ENCODE measurements around the gene TMEM205. TPM values are rescaled to one million over a fixed set of nuclear protein-coding genes. Genes with fewer than 3 reads are reported as not detected.
"Not testable (repeated sequence)": the region's sequence is repeated elsewhere in the genome, so short reads cannot be mapped to it uniquely, and the experiment has no call there.

TMEM205 gene
- total and polyA plus RNA-seq, 2 donors, result 63.8 to 144 TPM

DNA sequence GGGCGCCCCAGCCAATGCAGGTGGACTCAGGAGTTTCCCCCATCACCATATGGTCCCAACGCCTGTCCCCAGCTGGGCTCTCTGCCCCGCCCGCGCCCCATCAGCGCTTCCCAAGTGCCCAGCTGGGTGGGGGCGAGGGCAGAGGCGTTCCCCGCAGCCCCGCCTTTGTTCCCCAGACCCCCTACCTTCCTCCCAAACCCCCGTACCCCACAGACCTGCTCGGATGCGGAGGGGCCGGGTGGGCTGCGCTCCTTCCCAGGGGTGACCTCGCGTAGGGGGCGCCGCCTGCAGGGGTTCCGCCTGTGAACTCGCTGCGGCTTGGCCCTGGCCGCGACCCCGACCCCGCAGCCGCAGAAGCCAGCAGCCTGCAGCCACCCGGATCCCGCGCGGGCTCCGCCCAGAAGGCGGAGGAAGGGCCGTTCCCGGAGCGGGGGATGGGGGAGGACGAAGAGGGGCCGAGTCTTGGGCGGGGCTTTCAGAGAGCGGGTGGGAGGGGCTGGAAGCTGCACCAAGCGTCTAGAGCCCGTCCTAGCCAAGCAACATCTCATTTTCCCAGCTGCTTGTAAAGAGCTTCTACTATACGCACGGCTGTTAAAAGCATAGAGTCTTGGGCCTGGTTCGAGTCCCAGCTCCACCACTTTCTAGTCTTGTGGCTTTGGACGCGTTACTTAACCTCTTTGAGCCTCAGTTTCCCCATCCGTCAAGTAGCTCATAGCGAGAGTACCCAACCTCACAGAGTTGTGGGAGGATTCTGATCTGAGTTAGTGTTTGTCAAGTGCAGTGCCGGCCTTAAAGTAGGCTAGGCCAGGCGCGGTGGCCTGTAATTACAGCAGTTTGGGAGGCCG is 6.6 kb downstream of the TMEM205 start, which contains the start of gene RAB3D:
Gene RAB3D (minus strand): TSS at position 404 of the 845 bp plus-strand sequence. CDS start 2,258 bp downstream, outside the sequence.
- 6% methylated on average over 53 of the region's 53 CpGs for WGBS
- H3K4me1 ChIP-seq (ENCODE audit: insufficient read depth), result no peaks in the 10 kb centered on the region
- H3K4me3 ChIP-seq (ENCODE audit: low read depth, low read length), result peak within 1 kb of the TSS; percentile 89
- peaks cover 8% of the 10 kb centered on the region for H3K36me3 ChIP-seq (ENCODE audit: insufficient read depth)
- peak; percentile 75 for DNase-seq (ENCODE audit: extremely low spot score)
- H3K27ac ChIP-seq (ENCODE audit: low read depth), result peak within 1 kb of the TSS; percentile 54

DNA sequence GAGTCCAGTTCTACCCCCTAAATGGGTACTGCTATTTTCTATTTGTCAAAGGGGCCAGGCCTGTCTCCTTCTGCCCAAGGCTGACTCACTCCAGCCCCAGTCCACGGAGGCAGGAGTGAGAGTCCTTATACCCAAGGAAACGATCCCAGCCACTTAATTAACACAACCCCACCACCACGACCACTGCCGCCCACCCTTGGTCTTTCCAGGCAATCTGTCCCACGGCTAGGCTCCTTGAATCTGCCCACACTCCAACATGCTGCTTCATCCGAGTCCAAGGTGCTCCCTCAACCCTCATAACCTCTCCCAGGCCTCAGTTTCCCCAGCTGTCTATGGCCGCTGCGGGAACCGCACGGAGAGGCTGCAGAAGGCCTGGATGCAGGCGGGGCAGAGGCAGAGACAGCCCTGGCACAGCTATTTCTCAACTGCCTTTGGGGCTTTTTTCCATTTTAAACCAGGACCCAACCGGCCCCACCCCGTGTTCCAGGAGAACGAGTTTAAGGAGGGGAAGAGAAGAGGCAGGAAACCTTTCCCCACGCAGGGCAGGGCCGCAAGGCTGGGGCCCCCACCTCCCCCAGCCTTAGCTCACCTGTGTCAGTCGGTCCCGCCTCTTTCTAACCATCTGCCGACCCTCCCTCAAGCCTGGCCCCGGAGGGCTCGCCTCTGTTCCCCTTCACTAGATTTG is 7.4 kb downstream of the TMEM205 start:
- DNase-seq (ENCODE audit: extremely low spot score), result no peak
- WGBS, result 30% methylated on average over 21 of the region's 21 CpGs
- peak overlapping the region; percentile 89 for H3K4me3 ChIP-seq (ENCODE audit: low read depth, low read length)
- H3K36me3 ChIP-seq (ENCODE audit: insufficient read depth), result peaks cover 8% of the 10 kb centered on the region
- no peaks in the 10 kb centered on the region for H3K4me1 ChIP-seq (ENCODE audit: insufficient read depth)
- peak overlapping the region; percentile 54 for H3K27ac ChIP-seq (ENCODE audit: low read depth)

- no peak overlapping the region for H3K27ac ChIP-seq (ENCODE audit: low read depth)
- 91% methylated on average over 7 of the region's 7 CpGs for WGBS
- H3K4me3 ChIP-seq (ENCODE audit: low read depth, low read length), result no peak overlapping the region
- H3K4me1 ChIP-seq (ENCODE audit: insufficient read depth), result no peaks in the 10 kb centered on the region
- peaks cover 8% of the 10 kb centered on the region for H3K36me3 ChIP-seq (ENCODE audit: insufficient read depth)
- DNase-seq (ENCODE audit: extremely low spot score), result no peak
Measured at GRCh38 chr19:11338121-11338520, 7.9 kb downstream of the TMEM205 start.

DNA sequence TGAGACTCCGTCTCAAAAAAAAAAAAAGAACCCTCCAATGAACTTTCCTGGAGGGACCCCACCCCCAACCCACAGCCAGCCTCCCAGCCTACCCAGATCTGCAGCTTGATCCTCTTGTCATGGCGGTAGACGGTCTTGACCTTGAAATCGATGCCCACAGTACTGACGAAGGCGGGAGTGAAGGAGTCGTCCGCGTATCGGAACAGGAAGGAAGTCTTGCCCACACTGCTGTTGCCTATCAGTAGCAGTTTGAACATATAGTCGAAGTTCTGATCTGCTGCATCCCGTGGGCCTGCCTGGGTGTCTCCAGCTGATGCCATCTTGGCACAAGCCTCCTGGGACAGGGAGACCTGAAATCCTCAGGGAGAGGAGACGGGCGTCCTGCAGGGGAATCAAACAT is 9.0 kb downstream of the TMEM205 start:
- Histone ChIP-seq H3K4me3 (ENCODE audit: low read depth, low read length) (no peak overlapping the region), H3K36me3 (ENCODE audit: insufficient read depth) (peaks cover 8% of the 10 kb centered on the region), H3K27ac (ENCODE audit: low read depth) (no peak overlapping the region), H3K4me1 (ENCODE audit: insufficient read depth) (no peaks in the 10 kb centered on the region)
- DNase-seq (ENCODE audit: extremely low spot score), result no peak
- 85% methylated on average over 14 of the region's 14 CpGs for WGBS

DNA sequence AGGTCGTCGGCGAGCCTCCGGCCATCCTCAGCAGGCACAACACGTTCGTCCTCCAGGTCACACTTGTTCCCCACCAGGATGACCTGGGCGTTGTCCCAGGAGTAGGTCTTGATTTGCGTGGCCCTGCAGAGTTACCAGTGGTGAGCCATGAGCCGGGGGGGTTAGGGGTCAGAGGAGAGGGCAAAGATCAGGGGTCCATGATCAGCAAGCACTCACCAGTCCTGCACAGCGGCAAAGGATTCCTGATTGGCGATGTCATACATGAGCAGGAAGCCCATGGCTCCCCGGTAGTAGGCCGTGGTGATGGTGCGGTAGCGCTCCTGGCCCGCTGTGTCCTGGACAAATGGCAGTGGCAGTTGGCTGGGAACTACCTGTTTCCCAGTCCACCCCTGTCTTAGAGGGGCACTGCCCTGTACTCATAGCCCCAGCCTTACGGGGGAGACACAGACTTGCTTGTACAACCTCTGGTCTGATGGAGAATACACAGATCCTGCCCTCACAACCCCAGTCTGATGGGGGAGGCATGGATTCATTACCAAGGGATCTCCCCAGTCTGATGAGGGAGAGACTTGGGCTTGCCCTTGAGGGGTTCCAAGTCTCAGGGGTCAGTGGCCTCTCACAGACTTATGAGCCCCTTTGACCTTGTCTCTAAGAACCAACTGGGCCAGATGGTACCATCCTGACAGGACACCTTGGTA is 10.5 kb downstream of the TMEM205 start:
- H3K4me1 ChIP-seq (ENCODE audit: insufficient read depth), result no peaks in the 10 kb centered on the region
- no peak overlapping the region for H3K4me3 ChIP-seq (ENCODE audit: low read depth, low read length)
- no peak for DNase-seq (ENCODE audit: extremely low spot score)
- peaks cover 8% of the 10 kb centered on the region for H3K36me3 ChIP-seq (ENCODE audit: insufficient read depth)
- H3K27ac ChIP-seq (ENCODE audit: low read depth), result no peak overlapping the region
- WGBS, result 96% methylated on average over 17 of the region's 17 CpGs

- 85% methylated on average over 9 of the region's 9 CpGs for WGBS
Measured at GRCh38 chr19:11333838-11334237, 12.2 kb downstream of the TMEM205 start.

DNA sequence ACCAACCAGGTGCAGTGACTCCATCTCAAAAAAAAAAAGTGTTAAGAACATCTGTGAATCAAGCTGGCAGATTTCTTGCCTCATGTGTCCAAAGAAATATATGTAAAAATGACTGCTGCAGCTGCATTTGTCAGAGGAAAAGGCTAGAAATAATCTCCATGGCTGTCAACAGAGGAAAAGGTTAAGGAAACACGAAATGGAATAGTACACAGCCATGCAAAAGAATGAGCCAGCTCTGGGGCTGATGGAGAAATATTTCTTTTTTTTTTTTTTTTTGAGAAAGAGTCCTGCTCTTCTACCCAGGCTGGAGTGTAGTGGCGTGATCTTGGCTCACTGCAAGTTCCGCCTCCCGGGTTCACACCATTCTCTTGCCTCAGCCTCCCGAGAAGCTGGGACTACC is 13.2 kb downstream of the TMEM205 start:
- peaks cover 8% of the 10 kb centered on the region for H3K36me3 ChIP-seq (ENCODE audit: insufficient read depth)

More at GRCh38 chr19:11333838-11334237, 12.2 kb downstream of the TMEM205 start:
- not testable (repeated sequence) for H3K4me3 ChIP-seq (ENCODE audit: low read depth, low read length); DNase-seq (ENCODE audit: extremely low spot score); H3K4me1 ChIP-seq (ENCODE audit: insufficient read depth); H3K36me3 ChIP-seq (ENCODE audit: insufficient read depth); H3K27ac ChIP-seq (ENCODE audit: low read depth)

DNA sequence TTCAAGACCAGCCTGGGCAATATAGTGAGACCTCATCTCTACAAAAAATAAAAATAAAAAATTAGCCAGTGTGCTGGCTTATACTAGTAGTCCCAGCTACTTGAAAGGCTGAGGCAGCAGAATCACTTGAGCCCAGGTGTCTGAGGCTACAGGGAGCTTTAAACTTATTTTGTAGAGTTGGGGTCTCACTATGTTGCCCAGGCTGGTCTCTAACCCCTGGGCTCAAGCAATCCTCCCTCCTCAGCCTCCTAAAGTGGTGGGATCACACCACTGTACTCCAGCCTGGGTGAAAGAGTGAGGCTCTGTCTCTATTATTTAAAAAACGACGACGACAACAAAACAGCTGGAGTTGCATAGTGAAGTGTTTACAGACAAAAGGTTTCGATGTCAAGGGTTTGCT is 14.6 kb downstream of the TMEM205 start:
- no peak overlapping the region for H3K27ac ChIP-seq (ENCODE audit: low read depth)
- no peaks in the 10 kb centered on the region for H3K4me1 ChIP-seq (ENCODE audit: insufficient read depth)
- peaks cover 8% of the 10 kb centered on the region for H3K36me3 ChIP-seq (ENCODE audit: insufficient read depth)
- WGBS, result 75% methylated on average over 4 of the region's 4 CpGs
- DNase-seq (ENCODE audit: extremely low spot score), result no peak
- no peak overlapping the region for H3K4me3 ChIP-seq (ENCODE audit: low read depth, low read length)

More for the DNA sequence above, 13.2 kb downstream of the TMEM205 start:
- Histone ChIP-seq H3K27ac (ENCODE audit: low read depth) (no peak overlapping the region), H3K4me1 (ENCODE audit: insufficient read depth) (no peaks in the 10 kb centered on the region), H3K4me3 (ENCODE audit: low read depth, low read length) (no peak overlapping the region)
- WGBS, result 94% methylated on average over 5 of the region's 5 CpGs
- DNase-seq (ENCODE audit: extremely low spot score), result no peak

DNA sequence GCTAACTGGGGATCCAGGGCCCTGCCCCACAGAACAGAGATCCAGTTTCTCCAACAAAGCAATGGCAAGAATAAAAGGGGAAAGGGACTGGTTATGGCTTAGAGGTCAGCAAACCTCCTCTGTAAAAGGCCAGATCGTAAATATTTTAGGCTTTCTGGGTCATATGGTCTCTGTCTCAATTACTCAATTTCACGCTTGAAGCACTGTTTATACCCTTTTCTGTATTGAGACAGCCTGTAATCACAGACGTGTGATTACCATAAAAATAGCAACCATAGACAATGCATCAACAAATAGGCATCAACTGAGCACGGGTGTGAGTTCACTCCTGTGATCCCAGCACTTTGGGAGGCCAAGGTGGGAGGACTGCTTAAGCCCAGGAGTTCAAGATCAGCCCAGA is 15.9 kb downstream of the TMEM205 start:
- no peaks in the 10 kb centered on the region for H3K4me1 ChIP-seq (ENCODE audit: insufficient read depth)
- 60% methylated on average over 4 of the region's 4 CpGs for WGBS
- H3K4me3 ChIP-seq (ENCODE audit: low read depth, low read length), result no peak overlapping the region
- no peak for DNase-seq (ENCODE audit: extremely low spot score)
- peaks cover under 1% of the 10 kb centered on the region for H3K36me3 ChIP-seq (ENCODE audit: insufficient read depth)
- no peak overlapping the region for H3K27ac ChIP-seq (ENCODE audit: low read depth)

- H3K4me3 ChIP-seq (ENCODE audit: low read depth, low read length), result no peak overlapping the region
- H3K4me1 ChIP-seq (ENCODE audit: insufficient read depth), result no peaks in the 10 kb centered on the region
- H3K27ac ChIP-seq (ENCODE audit: low read depth), result no peak overlapping the region
- 89% methylated on average over 7 of the region's 7 CpGs for WGBS
- DNase-seq (ENCODE audit: extremely low spot score), result no peak
- no peaks in the 10 kb centered on the region for H3K36me3 ChIP-seq (ENCODE audit: insufficient read depth)
Measured at GRCh38 chr19:11325544-11325943, 20.5 kb downstream of the TMEM205 start.

- DNase-seq (ENCODE audit: extremely low spot score), result no peak
- 72% methylated on average over 17 of the region's 17 CpGs for WGBS
- no peaks in the 10 kb centered on the region for H3K4me1 ChIP-seq (ENCODE audit: insufficient read depth)
- peak overlapping the region; percentile 69 for H3K27ac ChIP-seq (ENCODE audit: low read depth)
- no peak overlapping the region for H3K4me3 ChIP-seq (ENCODE audit: low read depth, low read length)
- H3K36me3 ChIP-seq (ENCODE audit: insufficient read depth), result no peaks in the 10 kb centered on the region
Measured at GRCh38 chr19:11324748-11325389, 21.2 kb downstream of the TMEM205 start.

GRCh38 chr19:11324079-11324661 is 21.9 kb downstream of the TMEM205 start:
- H3K4me3 ChIP-seq (ENCODE audit: low read depth, low read length), result no peak overlapping the region
- H3K36me3 ChIP-seq (ENCODE audit: insufficient read depth), result no peaks in the 10 kb centered on the region
- DNase-seq (ENCODE audit: extremely low spot score), result no peak
- peak overlapping the region; percentile 69 for H3K27ac ChIP-seq (ENCODE audit: low read depth)
- no peaks in the 10 kb centered on the region for H3K4me1 ChIP-seq (ENCODE audit: insufficient read depth)
- 16% methylated on average over 10 of the region's 10 CpGs for WGBS

GRCh38 chr19:11323601-11324078 is 22.4 kb downstream of the TMEM205 start:
- Histone ChIP-seq H3K4me3 (ENCODE audit: low read depth, low read length) (no peak overlapping the region), H3K36me3 (ENCODE audit: insufficient read depth) (no peaks in the 10 kb centered on the region)
- 71% methylated on average over 5 of the region's 5 CpGs for WGBS

More at GRCh38 chr19:11323601-11324078, 22.4 kb downstream of the TMEM205 start:
- H3K4me1 ChIP-seq (ENCODE audit: insufficient read depth), result no peaks in the 10 kb centered on the region
- DNase-seq (ENCODE audit: extremely low spot score), result no peak
- H3K27ac ChIP-seq (ENCODE audit: low read depth), result peak overlapping the region; percentile 46
